OCI-LY7 (cell line): ENCODE measurements around the gene SLC2A13. TPM values are rescaled to one million over a fixed set of nuclear protein-coding genes. Genes with fewer than 3 reads are reported as not detected.
"Not testable (repeated sequence)": the region's sequence is repeated elsewhere in the genome, so short reads cannot be mapped to it uniquely, and the experiment has no call there.

ENCODE experiments used
- BruUV-seq: library from RNA; stranded (reverse); fragments of 400-500 nt; replicated peaks from 2 replicates; lab custom pipeline; 2021; lab: Mats Ljungman, UMichigan
- CTCF ChIA-PET: fragments of 300-600 bp; sonication (Branson Sonifier 250); formaldehyde crosslinking; loops from one replicate; lab custom pipeline; 2022; ENCODE audit warnings: antibody characterized with exemption; ENCODE audit not compliant: unreplicated experiment; lab: Charles Lee
- POLR2A ChIA-PET: fragments of 300-600 bp; sonication (Branson Sonifier 250); formaldehyde crosslinking; loops from one replicate; lab custom pipeline; 2022; ENCODE audit warnings: antibody characterized with exemption; lab: Charles Lee
- DNase-seq: peaks from one replicate; pipeline ENCODE4 v3.0.0-alpha.2; 2015; ENCODE audit warnings: low spot score
- H2AFZ ChIP-seq: fragments of 200-600 bp; sonication (generic), shearing (Covaris generic); 2 replicates; pipeline ENCODE4 v1.6.1; 2014; ENCODE audit warnings: mild to moderate bottlenecking, antibody characterized with exemption, low read length, moderate library complexity
- H3K27ac ChIP-seq: fragments of 200-600 bp; sonication (generic); 2 replicates; pipeline ENCODE4 v1.5.1; 2014; ENCODE audit warnings: mixed run types, low read depth, mild to moderate bottlenecking, moderate library complexity, low read length, inconsistent platforms; ENCODE audit not compliant: poor library complexity, severe bottlenecking
- H3K36me3 ChIP-seq: fragments of 200-600 bp; sonication (generic); 2 replicates; pipeline ENCODE4 v1.6.1; 2014; ENCODE audit warnings: mild to moderate bottlenecking, antibody characterized with exemption, low read length, moderate library complexity, mixed read lengths; ENCODE audit not compliant: insufficient read depth
- H3K4me1 ChIP-seq: fragments of 200-600 bp; sonication (generic); 2 replicates; pipeline ENCODE4 v1.5.1; 2014; ENCODE audit warnings: mild to moderate bottlenecking, low read length; ENCODE audit not compliant: insufficient read depth, poor library complexity, severe bottlenecking
- H3K4me2 ChIP-seq: fragments of 200-600 bp; sonication (generic); 2 replicates; pipeline ENCODE4 v1.6.1; 2014; ENCODE audit warnings: mild to moderate bottlenecking, low read length
- H3K4me3 ChIP-seq: fragments of 200-600 bp; sonication (generic); 2 replicates; pipeline ENCODE4 v1.5.1; 2014; ENCODE audit warnings: mild to moderate bottlenecking, low read depth, low read length; ENCODE audit not compliant: poor library complexity, severe bottlenecking
- H3K79me2 ChIP-seq: fragments of 200-600 bp; sonication (generic); 2 replicates; pipeline ENCODE4 v1.6.1; 2016; ENCODE audit warnings: low read depth, mild to moderate bottlenecking, low read length, moderate library complexity, mixed read lengths; ENCODE audit not compliant: insufficient read depth
- H3K9me2 ChIP-seq: fragments of 200-600 bp; sonication (generic); 2 replicates; pipeline ENCODE4 v1.6.1; 2016; ENCODE audit warnings: mild to moderate bottlenecking, low read length, mixed read lengths; ENCODE audit not compliant: insufficient read depth
- H3K9me3 ChIP-seq: fragments of 200-600 bp; sonication (generic); 2 replicates; pipeline ENCODE4 v1.6.1; 2014; ENCODE audit warnings: mild to moderate bottlenecking, mixed run types, low read length, mixed read lengths
- H4K20me1 ChIP-seq: fragments of 200-600 bp; sonication (generic); 2 replicates; pipeline ENCODE4 v1.6.1; 2014; ENCODE audit warnings: mild to moderate bottlenecking, antibody characterized with exemption, low read length, moderate library complexity, mixed read lengths; ENCODE audit not compliant: insufficient read depth
- EZH2phosphoT487 ChIP-seq: fragments of 200-600 bp; sonication (generic); IDR thresholded peaks from 2 replicates; pipeline ENCODE4 v1.6.1; 2018; ENCODE audit warnings: low read depth, borderline replicate concordance, mild to moderate bottlenecking, mixed run types, antibody characterized with exemption, low read length, moderate library complexity, mixed read lengths
- intact Hi-C: fragments of 100-400 bp; cut with micrococcal nuclease; formaldehyde crosslinking; loops from one replicate; pipeline ENCODE4 v1.10.0; 2022; ENCODE audit not compliant: unreplicated experiment
- total RNA-seq, 2 experiments: library from RNA; depleted of rRNA in 1 of 2; stranded (reverse); fragments of >200 nt in 1 of 2; shearing (Covaris generic) in 1 of 2; gene quantifications; 2 replicates each; pipeline ENCODE4 v1.2.3, GENCODE V29; 2014 to 2022
- TF ChIP-seq, protein P1 (sequence below): fragments of 200-600 bp; sonication (generic); conservative IDR thresholded peaks from 2 replicates; pipeline ENCODE4 v1.5.1; 2014; ENCODE audit warnings: mild to moderate bottlenecking, antibody characterized with exemption, low read length, moderate library complexity, mixed read lengths

Gene SLC2A13
- total RNA-seq, 2 experiments from 2014 or later: 12.4 to 16.5 TPM

DNA sequence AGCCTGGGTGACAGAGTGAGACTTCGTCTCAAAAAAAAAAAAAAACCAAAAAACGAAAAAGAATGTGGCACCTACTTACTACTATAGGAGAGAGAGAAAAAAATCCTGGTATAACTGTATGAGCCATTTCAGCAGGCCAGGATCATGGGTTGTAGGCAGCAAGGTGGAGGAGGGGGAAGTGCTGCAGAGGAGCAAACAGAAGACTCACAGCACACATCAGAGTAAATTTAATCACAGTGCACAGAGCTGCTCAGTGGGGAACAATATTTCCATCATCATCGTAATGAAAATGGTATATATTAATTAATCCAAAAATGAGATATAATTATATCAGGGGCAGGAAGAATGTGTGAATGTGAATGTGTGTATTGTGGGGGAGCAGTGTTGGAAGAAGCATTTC, 175.8 kb downstream of the SLC2A13 start:
- Histone ChIP-seq H2AFZ (no peak overlapping the region), H3K27ac (no peak overlapping the region), H3K9me2 (no peaks in the 10 kb centered on the region), H4K20me1 (no peaks in the 10 kb centered on the region), H3K9me3 (no peaks in the 10 kb centered on the region), H3K4me3 (no peak overlapping the region), H3K36me3 (no peaks in the 10 kb centered on the region), H3K4me1 (no peaks in the 10 kb centered on the region), H3K4me2 (no peak overlapping the region), H3K79me2 (no peaks in the 10 kb centered on the region)
- no peak for DNase-seq
- intact Hi-C loops: no loop called here
- ChIA-PET POLR2A (interaction anchor here (0.6 kb wide), 1 partner anchor 696 kb away, joined by 3 read pairs; no protein-coding TSS in a partner anchor), CTCF (no interaction called here)
- BruUV-seq: no TSS peak
- TF ChIP-seq, protein P1, sequence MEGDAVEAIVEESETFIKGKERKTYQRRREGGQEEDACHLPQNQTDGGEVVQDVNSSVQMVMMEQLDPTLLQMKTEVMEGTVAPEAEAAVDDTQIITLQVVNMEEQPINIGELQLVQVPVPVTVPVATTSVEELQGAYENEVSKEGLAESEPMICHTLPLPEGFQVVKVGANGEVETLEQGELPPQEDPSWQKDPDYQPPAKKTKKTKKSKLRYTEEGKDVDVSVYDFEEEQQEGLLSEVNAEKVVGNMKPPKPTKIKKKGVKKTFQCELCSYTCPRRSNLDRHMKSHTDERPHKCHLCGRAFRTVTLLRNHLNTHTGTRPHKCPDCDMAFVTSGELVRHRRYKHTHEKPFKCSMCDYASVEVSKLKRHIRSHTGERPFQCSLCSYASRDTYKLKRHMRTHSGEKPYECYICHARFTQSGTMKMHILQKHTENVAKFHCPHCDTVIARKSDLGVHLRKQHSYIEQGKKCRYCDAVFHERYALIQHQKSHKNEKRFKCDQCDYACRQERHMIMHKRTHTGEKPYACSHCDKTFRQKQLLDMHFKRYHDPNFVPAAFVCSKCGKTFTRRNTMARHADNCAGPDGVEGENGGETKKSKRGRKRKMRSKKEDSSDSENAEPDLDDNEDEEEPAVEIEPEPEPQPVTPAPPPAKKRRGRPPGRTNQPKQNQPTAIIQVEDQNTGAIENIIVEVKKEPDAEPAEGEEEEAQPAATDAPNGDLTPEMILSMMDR: no peak

DNA sequence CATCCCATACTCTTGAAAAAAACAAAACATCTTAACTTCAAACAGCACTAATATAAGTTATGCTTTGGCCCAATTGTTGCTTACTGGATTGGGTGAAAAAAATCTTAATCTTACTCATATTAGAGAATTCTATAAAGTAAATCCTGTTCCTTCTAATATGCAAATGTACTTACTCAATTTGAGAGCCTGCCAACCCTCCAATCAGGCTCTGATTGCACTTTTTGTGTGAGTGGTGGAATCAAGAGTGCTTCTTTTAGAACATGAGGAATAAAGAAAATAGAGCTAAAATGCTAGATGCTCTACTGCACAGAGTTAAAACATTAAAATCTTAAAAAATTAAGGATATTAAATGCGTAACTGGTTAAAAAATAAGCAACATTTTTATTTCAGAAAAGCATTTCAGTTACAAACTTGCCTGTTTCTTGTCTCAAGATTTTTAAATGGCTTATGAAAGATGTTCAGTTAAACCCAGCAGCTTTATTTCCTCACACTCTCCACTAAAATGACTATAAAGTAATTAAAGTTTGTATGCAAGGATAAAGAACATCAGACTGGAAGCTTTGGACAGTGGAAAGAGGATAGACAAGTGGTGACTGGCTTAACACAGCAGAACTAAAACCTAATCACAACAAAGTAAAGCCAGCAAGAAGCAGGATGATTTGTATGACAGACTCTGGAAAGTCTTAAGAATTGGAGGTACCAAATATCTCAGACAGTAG, 177.5 kb downstream of the SLC2A13 start:
- Histone ChIP-seq H3K79me2 (no peaks in the 10 kb centered on the region), H3K4me3 (no peak overlapping the region), H3K27ac (no peak overlapping the region), H3K9me2 (no peaks in the 10 kb centered on the region), H3K4me1 (no peaks in the 10 kb centered on the region), H2AFZ (no peak overlapping the region), H3K4me2 (no peak overlapping the region), H3K9me3 (no peaks in the 10 kb centered on the region), H3K36me3 (no peaks in the 10 kb centered on the region), H4K20me1 (no peaks in the 10 kb centered on the region)
- ChIA-PET CTCF (interaction anchor here (0.6 kb wide), 1 partner anchor 62 kb away, joined by 3 read pairs; no protein-coding TSS in a partner anchor), POLR2A (interaction anchor here (0.6 to 0.9 kb wide), 3 partner anchors 10 to 47 kb away, joined by 3 to 5 read pairs (median 4); no protein-coding TSS in a partner anchor)
- TF ChIP-seq, protein P1: no peak
- no peak for TF ChIP-seq EZH2phosphoT487
- DNase-seq: no peak
- intact Hi-C loops: no loop called here
- BruUV-seq: no TSS peak

DNA sequence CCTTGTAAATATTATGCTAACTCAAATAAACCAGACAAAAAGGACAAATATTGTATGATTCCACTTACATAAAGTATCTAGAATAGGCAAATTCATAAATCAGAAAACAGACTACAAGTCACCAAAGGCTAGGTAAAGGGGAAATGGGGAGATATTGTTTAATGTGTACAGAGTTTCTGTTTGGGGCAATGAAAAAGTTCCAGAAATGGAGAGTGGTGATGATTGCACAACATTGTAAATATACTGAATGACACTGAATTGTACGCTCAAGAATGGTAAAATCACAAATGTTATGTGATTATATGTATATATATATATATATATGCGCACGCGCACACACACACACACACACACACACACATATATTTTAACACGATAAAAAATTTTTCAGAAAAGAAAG, 182.5 kb downstream of the SLC2A13 start:
- ChIA-PET POLR2A (interaction anchor here (0.6 to 1.1 kb wide), 3 partner anchors 8 to 57 kb away, joined by 3 to 5 read pairs (median 3); no protein-coding TSS in a partner anchor), CTCF (no interaction called here)
- no peak for TF ChIP-seq EZH2phosphoT487
- TF ChIP-seq, protein P1: no peak
- Histone ChIP-seq H3K9me2 (no peaks in the 10 kb centered on the region), H4K20me1 (no peaks in the 10 kb centered on the region), H3K27ac (no peak overlapping the region), H3K4me1 (no peaks in the 10 kb centered on the region), H3K4me3 (no peak overlapping the region), H3K79me2 (no peaks in the 10 kb centered on the region), H3K36me3 (no peaks in the 10 kb centered on the region), H3K4me2 (no peak overlapping the region), H3K9me3 (no peaks in the 10 kb centered on the region), H2AFZ (no peak overlapping the region)
- BruUV-seq: no TSS peak
- DNase-seq: no peak
- intact Hi-C loops: no loop called here

DNA sequence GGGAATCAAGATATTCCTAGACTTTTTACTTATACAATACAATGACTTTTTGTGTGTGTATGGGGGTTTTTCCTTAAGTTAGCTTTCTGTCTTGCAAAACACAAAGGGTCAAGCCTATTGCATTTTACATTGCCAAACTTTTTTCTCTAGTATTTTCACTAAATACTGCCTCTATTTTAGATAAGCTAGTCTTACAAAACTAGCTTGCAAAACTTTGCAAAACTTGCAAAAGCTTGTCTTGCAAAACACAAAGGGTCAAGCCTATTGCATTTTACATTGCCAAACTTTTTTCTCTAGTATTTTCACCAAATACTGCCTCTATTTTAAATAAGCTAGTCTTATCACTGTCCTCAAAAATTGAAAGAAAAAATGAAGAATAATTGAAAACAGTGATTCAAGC, 183.3 kb downstream of the SLC2A13 start:
- DNase-seq, H3K4me1 ChIP-seq, BruUV-seq, H3K9me2 ChIP-seq, CTCF ChIA-PET, H3K27ac ChIP-seq, H3K36me3 ChIP-seq, H2AFZ ChIP-seq, H3K4me3 ChIP-seq, H3K79me2 ChIP-seq, H4K20me1 ChIP-seq, intact Hi-C loops, H3K4me2 ChIP-seq, H3K9me3 ChIP-seq: not testable (repeated sequence)
- POLR2A ChIA-PET: interaction anchor here (0.7 kb wide), 1 partner anchor 1112 kb away, joined by 3 read pairs; no protein-coding TSS in a partner anchor
